Muscle of leg (tissue), 11 donors: ENCODE data around the gene PRELID3B. TPM values are rescaled to one million over a fixed set of nuclear protein-coding genes. Genes with fewer than 3 reads are reported as not detected.

Experiments
- DNase-seq: peaks from one replicate; pipeline ENCODE4 v3.0.0; 2013
- H3K27ac ChIP-seq: one replicate; pipeline ENCODE4 v1.5.1; 2013; ENCODE audit warnings: mild to moderate bottlenecking, low read length, control low read depth
- H3K27me3 ChIP-seq: one replicate; pipeline ENCODE4 v1.6.1; 2013; ENCODE audit warnings: low read length; ENCODE audit not compliant: control insufficient read depth, insufficient read depth
- H3K36me3 ChIP-seq: one replicate; pipeline ENCODE4 v1.6.1; 2013; ENCODE audit warnings: low read length; ENCODE audit not compliant: control insufficient read depth, insufficient read depth
- H3K4me1 ChIP-seq: one replicate; pipeline ENCODE4 v1.6.1; 2013; ENCODE audit warnings: low read length; ENCODE audit not compliant: control insufficient read depth, insufficient read depth
- H3K4me3 ChIP-seq: one replicate; pipeline ENCODE4 v1.5.1; 2013; ENCODE audit warnings: low read length, control low read depth
- H3K9me3 ChIP-seq: replicated peaks from 2 replicates; pipeline ENCODE4 v1.6.1; 2013; ENCODE audit warnings: low read depth, low read length; ENCODE audit not compliant: control insufficient read depth
- WGBS: methylation state at CpG from one replicate; pipeline ENCODE4 v1.1.5; 2013; ENCODE audit warnings: missing lambda C conversion rate; ENCODE audit not compliant: insufficient coverage; 5-methylcytosine and 5-hydroxymethylcytosine counted together
- polyA plus RNA-seq, 8 donors: library from polyadenylated mRNA; unstranded; fragments of 120-200 nt; gene quantifications; one replicate each; pipeline versions ENCODE4 v1.2.1 to v1.2.3, GENCODE V29; 2013; ENCODE audit warnings: inconsistent platforms in 1 of 8, low replicate concordance in 1 of 8; ENCODE audit not compliant: insufficient read length in 8 of 8, insufficient read depth in 1 of 8
- total RNA-seq: library from RNA; stranded (reverse); fragments of 120-200 nt; gene quantifications from one replicate; pipeline ENCODE4 v1.2.4, GENCODE V29; 2013

Gene PRELID3B
- total and polyA plus RNA-seq, 9 donors = 39.3 to 52.8 (median 49.8) TPM

DNA sequence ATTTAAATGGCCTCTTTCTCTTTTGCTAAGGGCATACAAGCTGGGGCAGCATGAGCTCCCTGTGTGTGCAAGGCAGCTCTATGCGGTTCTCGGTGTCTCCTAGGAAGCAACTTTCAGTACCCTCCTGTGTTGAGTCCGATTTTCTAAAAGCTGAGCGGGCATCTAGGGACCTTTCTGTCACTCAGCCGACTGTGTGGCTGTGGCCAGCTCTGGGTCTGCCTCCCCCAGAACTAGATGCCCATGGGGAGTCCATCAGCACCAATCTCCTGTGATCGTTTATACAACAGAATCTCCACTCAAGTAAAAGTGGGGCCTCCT lies 54.1 kb downstream of the PRELID3B start:
- Histone ChIP-seq H3K9me3 (no peaks in the 10 kb centered on the region), H3K4me1 (peaks cover 2% of the 10 kb centered on the region), H3K27ac (no peak overlapping the region), H3K4me3 (no peak overlapping the region), H3K36me3 (peaks cover 74% of the 10 kb centered on the region), H3K27me3 (no peaks in the 10 kb centered on the region)
- no peak for DNase-seq
- 93% methylated on average over 5 of the region's 6 CpGs for WGBS

DNA sequence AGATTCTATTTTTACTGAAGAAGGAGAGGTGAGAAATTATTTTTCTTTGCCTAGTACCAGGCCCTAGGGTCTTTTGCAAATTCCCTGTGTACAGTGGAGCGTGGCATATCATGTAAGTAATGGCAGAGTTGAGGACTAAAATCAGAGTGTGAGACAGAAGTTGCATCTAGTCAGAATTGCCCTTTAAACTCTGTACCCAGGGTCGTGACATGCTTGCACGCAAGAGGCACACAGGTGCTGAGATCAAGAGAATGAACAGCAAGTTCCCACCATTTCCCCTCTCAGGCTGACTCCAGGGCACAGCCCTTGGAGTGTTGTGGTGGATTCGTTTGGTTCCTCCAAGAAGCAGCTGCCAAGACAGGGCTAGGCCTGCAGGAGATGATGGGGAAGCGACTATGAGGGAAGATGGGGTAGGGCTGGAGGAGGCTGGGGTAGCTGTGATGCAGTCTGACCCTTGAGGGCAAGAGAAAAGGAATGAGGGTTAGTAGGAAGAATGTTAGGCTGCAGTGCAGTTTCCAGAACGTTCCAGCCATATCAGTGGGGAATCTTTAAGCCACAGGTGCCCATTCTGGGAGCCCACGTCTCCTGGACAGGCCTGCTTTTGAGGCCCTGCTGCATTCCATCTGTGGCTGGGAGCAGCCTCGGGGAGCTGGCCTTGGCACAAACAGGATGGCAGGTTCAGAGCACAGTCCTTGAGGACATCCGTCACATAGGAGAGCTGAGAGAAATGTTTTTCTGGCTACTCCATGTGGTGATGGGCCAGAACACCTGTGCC lies 54.6 kb downstream of the PRELID3B start:
- Histone ChIP-seq H3K4me1 (peaks cover 3% of the 10 kb centered on the region), H3K27ac (no peak overlapping the region), H3K9me3 (no peaks in the 10 kb centered on the region), H3K27me3 (no peaks in the 10 kb centered on the region), H3K36me3 (peaks cover 69% of the 10 kb centered on the region), H3K4me3 (no peak overlapping the region)
- 90% methylated on average over 7 of the region's 9 CpGs for WGBS
- DNase-seq = no peak

DNA sequence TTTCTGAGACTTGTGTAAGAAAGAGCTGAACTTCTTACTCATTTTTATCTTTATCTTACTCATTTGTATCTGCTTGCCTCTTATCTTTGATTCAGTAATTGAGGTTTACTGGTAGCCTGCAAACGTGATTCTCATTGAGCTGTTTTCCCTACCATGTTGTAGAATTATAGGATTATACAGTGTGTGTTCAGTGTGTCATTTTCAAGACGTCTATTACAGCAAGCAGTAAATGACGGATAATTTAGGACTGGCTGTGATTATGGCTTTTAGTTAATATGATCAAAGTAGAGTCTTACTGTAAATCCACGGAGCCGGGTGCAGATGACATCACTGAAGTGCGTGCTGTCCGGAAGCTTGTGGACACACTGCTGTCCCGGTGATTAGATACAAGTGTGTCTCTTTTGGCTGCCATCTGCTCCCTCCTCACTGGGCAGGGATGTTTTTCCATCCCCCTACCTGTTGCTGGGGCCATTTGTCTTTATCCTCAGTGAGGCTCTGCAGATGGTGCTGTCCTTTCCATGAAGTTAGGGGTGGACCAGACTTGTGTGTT lies 55.5 kb downstream of the PRELID3B start:
- Histone ChIP-seq H3K9me3 (no peaks in the 10 kb centered on the region), H3K27me3 (no peaks in the 10 kb centered on the region), H3K36me3 (peaks cover 61% of the 10 kb centered on the region), H3K4me1 (peaks cover 10% of the 10 kb centered on the region), H3K4me3 (no peak overlapping the region), H3K27ac (no peak overlapping the region)
- no peak for DNase-seq
- 93% methylated on average over 6 of the region's 8 CpGs for WGBS

DNA sequence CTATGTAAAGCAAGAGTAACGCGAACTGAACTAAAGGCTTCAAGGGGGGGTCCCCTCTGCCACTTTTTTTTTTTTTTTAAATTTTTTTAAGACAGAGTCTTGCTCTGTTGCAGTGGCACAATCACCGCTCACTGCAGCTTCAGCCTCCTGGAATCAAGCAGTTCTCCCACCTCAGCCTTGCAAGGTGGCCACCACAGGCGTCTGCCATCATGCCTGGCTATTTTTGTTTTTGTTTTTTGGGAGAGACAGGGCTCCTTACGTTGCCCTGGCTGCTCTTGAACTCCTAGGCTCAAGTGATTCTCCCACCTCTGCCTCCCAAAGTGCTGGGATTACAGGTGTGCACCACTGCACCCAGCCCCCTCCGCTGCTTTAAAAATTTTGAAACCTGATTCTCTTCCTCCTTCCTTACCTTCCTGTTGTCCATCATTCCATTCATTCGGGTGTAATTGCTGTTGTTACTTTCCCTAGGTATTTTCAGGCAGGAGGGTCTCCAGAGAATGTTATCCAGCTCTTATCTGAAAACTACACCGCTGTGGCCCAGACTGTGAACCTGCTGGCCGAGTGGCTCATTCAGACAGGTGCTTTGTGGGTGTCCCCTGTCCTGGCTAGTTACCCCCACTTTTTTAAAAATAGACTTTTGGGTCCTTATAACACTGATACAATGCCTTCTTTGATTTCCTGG lies 56.2 kb downstream of the PRELID3B start:
- no peaks in the 10 kb centered on the region for H3K27me3 ChIP-seq
- DNase-seq = no peak
- H3K9me3 ChIP-seq = no peaks in the 10 kb centered on the region
- no peak overlapping the region for H3K4me3 ChIP-seq
- peaks cover 56% of the 10 kb centered on the region for H3K36me3 ChIP-seq
- 94% methylated on average over 3 of the region's 9 CpGs for whole genome bisulfite sequencing
- no peak overlapping the region for H3K27ac ChIP-seq
- H3K4me1 ChIP-seq = peaks cover 14% of the 10 kb centered on the region

DNA sequence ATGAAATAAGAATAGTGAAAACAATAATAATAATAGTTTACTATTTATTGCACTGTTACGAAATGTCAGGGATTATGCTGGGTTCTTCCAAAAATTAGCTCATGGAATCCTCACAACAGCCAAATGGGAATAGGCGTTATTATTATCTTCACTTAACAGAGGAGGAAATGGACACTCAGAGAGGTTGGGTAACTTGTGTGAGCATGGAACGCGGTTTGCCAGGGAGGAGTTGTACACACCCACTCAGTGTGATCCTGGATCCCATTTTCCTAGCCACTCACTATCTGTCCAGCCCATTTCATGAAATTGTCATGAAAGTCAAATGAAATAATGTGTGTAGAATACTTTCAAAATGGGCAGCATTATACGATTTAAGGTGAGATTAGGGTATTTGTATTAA lies 56.9 kb downstream of the PRELID3B start:
- peaks cover 49% of the 10 kb centered on the region for H3K36me3 ChIP-seq
- H3K27ac ChIP-seq = no peak overlapping the region

DNA sequence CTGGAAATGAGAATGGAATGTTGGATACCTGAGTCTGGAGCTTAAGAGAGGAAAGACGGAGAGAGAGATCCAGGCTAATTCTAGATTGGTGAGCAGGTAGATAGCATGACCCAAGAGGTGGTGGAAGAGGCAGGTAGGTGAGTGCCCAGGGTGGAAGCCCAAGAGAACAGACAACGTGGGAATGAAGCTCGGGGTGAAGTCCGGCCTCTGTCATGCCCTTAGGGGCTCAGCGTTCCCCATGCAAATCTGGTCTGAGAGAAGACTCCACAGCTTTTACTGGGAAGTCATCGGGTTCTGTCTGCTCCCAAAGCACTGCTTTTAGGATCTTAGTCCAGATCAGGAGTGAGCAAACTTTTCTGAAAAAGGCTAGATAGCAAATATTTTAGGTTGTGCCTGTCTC lies 57.9 kb downstream of the PRELID3B start:
- peaks cover 16% of the 10 kb centered on the region for H3K4me1 ChIP-seq

More for the DNA sequence above, 56.9 kb downstream of the PRELID3B start:
- DNase-seq = no peak
- 83% methylated on average over 1 of the region's 5 CpGs for WGBS
- H3K9me3 ChIP-seq = no peaks in the 10 kb centered on the region
- H3K4me3 ChIP-seq = no peak overlapping the region
- H3K4me1 ChIP-seq = peaks cover 16% of the 10 kb centered on the region
- H3K27me3 ChIP-seq = no peaks in the 10 kb centered on the region

More for the DNA sequence above, 57.9 kb downstream of the PRELID3B start:
- Histone ChIP-seq H3K27ac (no peak overlapping the region), H3K9me3 (no peaks in the 10 kb centered on the region), H3K4me3 (no peak overlapping the region), H3K36me3 (peaks cover 42% of the 10 kb centered on the region), H3K27me3 (no peaks in the 10 kb centered on the region)
- WGBS = 80% methylated on average over 6 of the region's 6 CpGs
- no peak for DNase-seq

Other genes starting within 250 kb of the PRELID3B start
- gene GNAS-AS1, start 191.9 kb downstream of the PRELID3B start, total RNA-seq = 2.4 TPM
- 1 to 10 TPM; 1.8 to 5.3 (median 2.5) TPM for gene GNAS-AS1, start 191.9 kb downstream of the PRELID3B start, polyA plus RNA-seq
- gene GNAS, start 190.1 kb downstream of the PRELID3B start, total RNA-seq = 1,389 TPM
- gene GNAS, start 190.1 kb downstream of the PRELID3B start, polyA plus RNA-seq = 1,000 to 10,000 TPM; 3,001 to 3,620 (median 3,162) TPM
- 36.0 TPM for gene NELFCD, start 61.5 kb downstream of the PRELID3B start, total RNA-seq
- gene NELFCD, start 61.5 kb downstream of the PRELID3B start, polyA plus RNA-seq = 10 to 100 TPM; 53.4 to 69.6 (median 60.6) TPM
- 48.1 TPM for gene CTSZ, start 35.5 kb downstream of the PRELID3B start, total RNA-seq
- 10 to 100 TPM; 68.7 to 99.4 (median 79.2) TPM for gene CTSZ, start 35.5 kb downstream of the PRELID3B start, polyA plus RNA-seq
- 0.35 TPM for gene TUBB1, start 23.4 kb downstream of the PRELID3B start, total RNA-seq
- 1 to 10 TPM in 2 of 8 donors, under 1 TPM in 6; 0.43 to 1.5 (median 0.76) TPM for gene TUBB1, start 23.4 kb downstream of the PRELID3B start, polyA plus RNA-seq
- gene ATP5F1E, start 10.5 kb downstream of the PRELID3B start, total RNA-seq = 61.9 TPM
- gene ATP5F1E, start 10.5 kb downstream of the PRELID3B start, polyA plus RNA-seq = 100 to 1,000 TPM; 145 to 220 (median 180) TPM
- gene ZNF831, start 121.0 kb upstream of the PRELID3B start, total RNA-seq = 0.18 TPM
- gene ZNF831, start 121.0 kb upstream of the PRELID3B start, polyA plus RNA-seq = under 1 TPM; 0.09 to 0.42 (median 0.20) TPM